ENCODE data around the gene ACVR2A.

DNA sequence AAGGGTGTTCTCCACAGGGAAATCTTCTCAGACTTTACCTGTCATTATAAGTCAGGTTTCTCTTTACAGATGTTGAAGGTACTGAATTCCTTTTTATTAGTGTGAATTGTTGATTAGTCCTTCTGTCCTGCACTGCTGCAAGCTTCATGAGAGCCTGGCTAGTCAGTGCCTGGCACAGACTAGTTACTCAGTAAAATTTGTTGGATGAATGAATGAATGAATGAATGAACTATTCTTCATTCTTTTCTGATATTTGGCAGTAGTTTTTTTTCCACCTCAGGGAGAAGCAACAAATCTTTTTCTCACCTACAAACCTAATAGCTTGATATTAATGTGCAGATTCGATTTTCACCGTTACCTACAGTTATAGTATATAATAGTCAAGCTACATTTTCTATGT, 64.3 kb downstream of the ACVR2A start:
- TF ChIP-seq ZBTB17 (CRISPR knock-in tag; IDR thresholded peaks at IDR 0.05), result no peak
- no peak for TF ChIP-seq NFRKB (IDR thresholded peaks at IDR 0.05; ENCODE audit: low read depth)
- no peak for TF ChIP-seq ZNF830 (CRISPR knock-in tag; IDR thresholded peaks at IDR 0.05)
- TF ChIP-seq MBD2 (IDR thresholded peaks at IDR 0.05; ENCODE audit: borderline replicate concordance, low read depth), result no peak
- TF ChIP-seq NFE2L1 (tag; IDR thresholded peaks at IDR 0.05; ENCODE audit: borderline replicate concordance, low read depth), result no peak
